Stomach (tissue), 4 donors: ENCODE measurements around the gene ARHGEF2.

Source experiments
- CTCF ChIP-seq, 7 experiments: fragments of 450-650 bp in 4 of 7; fragments of 200-600 bp in 3 of 7; sonication (generic) in 3 of 7; IDR thresholded peaks; one replicate each; pipeline ENCODE4 v1.5.1; 2016 to 2019; ENCODE audit warnings: antibody characterized with exemption in 7 of 7, control low read depth in 2 of 7, mild to moderate bottlenecking in 1 of 7
- EP300 ChIP-seq: sonication (generic); formaldehyde crosslinking; IDR thresholded peaks from one replicate; pipeline ENCODE4 v1.6.1; 2017; ENCODE audit warnings: antibody characterized with exemption

- TF ChIP-seq EP300 (no peak), CTCF (IDR thresholded peaks at IDR 0.05) (no peak)
Observed at GRCh38 chr1:155909894-155910293, 68.5 kb downstream of the ARHGEF2 start.
